Amniotic epithelial cell (primary cell): ENCODE results near the gene NAP1L1.
"Not testable (repeated sequence)": the region's sequence is repeated elsewhere in the genome, so short reads cannot be mapped to it uniquely, and the experiment has no call there.

ENCODE experiments used
- DNase-seq: peaks from one replicate; pipeline ENCODE4 v3.0.0-alpha.2; 2010; ENCODE audit warnings: low read depth

NAP1L1 gene

DNA sequence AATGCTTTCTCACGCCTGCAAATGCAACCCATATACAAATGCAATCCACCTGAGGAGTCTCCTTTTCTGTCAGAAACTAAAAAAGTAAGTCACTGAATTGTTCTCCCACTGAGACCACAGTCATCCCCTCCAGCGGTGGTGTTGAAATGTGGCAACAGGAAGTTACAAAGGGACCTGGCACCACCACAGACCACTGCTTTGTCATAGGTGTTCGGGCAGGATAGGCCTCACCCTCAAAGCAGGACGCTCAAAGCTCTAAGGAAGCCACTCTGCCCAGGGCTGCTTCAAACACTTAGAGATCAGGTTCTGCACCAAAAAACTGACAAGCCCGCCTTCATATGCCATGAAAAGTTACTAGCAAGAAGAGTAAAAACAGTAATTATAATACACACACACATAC is 64.2 kb downstream of the NAP1L1 start:
- peak; percentile 70 for DNase-seq

GRCh38 chr12:76018672-76019071 is 65.8 kb downstream of the NAP1L1 start:
- no peak for DNase-seq

DNA sequence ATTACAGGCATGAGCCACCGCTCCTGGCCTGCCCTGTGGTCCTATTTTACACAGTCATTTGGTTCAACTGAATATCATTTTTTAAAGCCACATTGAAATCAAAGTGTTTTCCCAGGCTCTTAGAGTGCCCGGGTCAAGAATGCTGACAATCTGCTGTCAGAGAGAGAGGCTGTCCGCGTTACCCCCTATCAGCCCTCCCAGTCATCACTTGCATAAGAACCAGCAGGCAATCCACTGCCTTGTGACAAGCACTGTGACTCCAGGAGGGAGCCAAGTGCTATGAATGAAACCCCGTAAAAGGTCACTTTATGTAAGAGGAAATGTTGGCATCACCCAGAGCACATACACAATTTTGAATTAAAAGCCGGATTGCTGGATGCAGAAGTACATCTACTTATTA is 66.4 kb downstream of the NAP1L1 start:
- peak; percentile 74 for DNase-seq

GRCh38 chr12:76014007-76014406 is 70.5 kb downstream of the NAP1L1 start:
- peak; percentile 73 for DNase-seq

DNA sequence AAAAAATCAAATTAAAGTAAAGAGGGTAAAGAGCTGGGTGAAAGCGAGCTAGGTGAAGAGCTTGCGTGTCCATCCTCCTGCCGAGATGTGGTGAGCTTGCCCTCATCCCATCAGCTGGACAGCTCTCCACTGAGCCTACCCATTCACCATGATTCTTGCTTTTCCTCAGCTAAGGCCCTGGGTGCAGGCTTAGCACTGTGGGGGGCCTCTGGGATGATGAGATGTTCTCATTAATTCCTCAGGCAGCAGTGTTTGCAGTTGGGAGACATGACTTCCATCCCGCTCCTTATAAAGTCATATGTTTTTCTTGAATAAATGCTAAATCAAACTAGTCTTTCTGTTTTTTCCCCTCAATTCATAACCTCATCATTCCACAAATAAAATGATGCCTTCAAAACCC is 70.9 kb downstream of the NAP1L1 start:
- DNase-seq: no peak

- DNase-seq: no peak
Observed at GRCh38 chr12:76012644-76013043, 71.8 kb downstream of the NAP1L1 start.

DNA sequence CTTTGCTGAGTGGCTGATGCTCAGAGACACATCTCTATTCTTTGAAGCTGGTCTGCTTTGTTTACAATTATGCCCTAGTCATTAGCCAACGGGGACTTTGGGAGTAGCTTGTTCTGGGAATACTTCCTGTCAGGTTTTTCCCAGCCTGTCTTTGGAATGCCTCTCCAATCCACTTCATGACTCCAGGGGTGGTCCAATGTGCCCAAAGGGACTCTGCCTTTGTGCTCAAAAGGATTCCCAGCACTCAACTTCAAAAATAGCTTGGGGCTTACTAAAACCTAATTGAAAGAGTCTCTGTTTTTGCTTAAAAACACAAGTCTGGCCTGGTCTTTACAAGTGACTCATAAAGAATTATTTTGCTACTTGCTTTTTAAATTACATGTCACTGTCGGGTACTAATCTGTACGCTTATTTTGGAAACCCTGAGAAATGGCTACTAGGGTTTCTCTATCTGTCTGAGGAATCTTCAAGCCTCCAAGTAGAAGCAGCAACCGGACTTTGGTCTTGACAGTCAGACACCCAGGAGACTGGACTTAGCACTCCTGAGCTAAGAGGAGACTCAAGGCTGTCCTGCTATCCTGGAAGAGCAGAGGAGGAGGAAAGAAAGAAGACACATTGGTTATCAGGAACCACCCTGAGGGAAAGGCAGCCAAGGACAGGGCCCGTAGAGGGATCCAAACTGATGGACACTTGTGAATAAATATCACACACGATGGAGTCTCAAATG is 73.6 kb downstream of the NAP1L1 start:
- DNase-seq: no peak

- DNase-seq: no peak
Observed at GRCh38 chr12:76008428-76008827, 76.1 kb downstream of the NAP1L1 start.

- DNase-seq: no peak
Observed at GRCh38 chr12:76007640-76008039, 76.8 kb downstream of the NAP1L1 start.

GRCh38 chr12:76006028-76006925 is 78.2 kb downstream of the NAP1L1 start:
- DNase-seq: no peak

DNA sequence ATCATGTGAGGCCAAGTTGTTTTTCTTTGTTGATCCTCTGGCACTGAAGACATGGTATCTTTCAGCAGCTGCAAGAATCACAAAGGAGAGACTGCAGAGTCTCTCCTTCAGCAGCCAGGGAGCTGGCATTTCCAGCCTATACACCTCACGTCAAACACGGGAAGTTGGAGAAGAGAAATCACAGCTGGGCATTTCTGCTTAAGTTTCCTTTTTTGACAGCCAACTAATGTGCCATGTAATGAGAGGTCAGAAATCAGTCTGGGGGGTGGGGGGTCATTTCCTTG is 81.2 kb downstream of the NAP1L1 start:
- no peak for DNase-seq

DNA sequence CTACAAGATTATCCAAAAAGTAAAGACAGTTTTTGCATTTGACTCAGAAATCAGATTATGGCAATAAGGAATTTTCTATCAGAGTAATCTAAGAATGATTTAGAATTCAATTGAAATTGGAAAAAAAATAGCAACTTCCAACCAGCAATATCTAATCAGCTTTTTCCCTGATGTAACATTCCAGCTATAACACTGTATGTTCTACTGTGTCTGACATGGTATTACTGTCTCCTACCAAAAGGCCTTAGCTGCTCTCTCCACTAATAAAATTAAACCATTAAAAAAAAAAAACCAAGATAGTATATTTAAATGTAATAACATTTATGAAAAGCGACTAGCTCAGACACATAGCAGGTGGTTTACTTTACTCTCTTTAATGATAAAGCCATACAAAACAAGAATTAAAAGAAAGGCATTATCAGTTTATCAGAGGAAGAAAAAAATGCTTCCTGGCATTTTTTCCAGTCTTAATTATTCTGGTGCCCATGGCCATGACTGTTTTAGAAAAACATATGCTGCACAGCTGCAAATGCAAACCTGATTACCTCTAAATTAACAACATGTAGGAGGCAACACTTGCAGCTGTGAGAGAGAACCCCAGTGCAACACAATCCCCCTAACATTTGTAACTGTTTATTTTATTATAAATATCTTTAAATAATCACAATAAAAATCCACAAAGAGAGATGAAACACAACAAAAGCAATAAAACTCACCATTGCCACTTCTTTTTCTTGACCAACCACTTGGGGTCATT is 81.7 kb downstream of the NAP1L1 start:
- no peak for DNase-seq

GRCh38 chr12:75998292-75999063 is 86.0 kb downstream of the NAP1L1 start:
- DNase-seq: peak; percentile 36

DNA sequence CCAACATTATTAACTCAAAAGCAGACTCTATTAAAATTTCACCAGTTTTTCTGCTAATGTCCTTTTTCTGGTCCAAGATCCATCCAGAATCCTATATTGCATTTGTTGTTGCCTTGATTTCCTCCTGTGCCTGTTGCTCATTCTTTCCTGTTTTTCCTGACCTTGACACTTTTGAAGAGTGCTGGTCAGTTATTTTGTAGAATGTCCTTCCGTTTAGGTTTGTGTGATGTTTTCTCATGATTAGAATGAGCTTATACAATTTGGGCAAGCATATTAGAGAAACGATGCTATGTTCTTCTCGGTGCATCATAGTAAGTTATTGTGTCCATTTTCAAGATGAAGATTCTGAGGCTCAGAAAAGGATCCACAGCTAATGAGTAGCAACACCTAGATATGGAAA is 86.8 kb downstream of the NAP1L1 start:
- no peak for DNase-seq

GRCh38 chr12:75996861-75997447 is 87.5 kb downstream of the NAP1L1 start:
- no peak for DNase-seq

- no peak for DNase-seq
Observed at GRCh38 chr12:75995691-75996090, 88.8 kb downstream of the NAP1L1 start.

DNA sequence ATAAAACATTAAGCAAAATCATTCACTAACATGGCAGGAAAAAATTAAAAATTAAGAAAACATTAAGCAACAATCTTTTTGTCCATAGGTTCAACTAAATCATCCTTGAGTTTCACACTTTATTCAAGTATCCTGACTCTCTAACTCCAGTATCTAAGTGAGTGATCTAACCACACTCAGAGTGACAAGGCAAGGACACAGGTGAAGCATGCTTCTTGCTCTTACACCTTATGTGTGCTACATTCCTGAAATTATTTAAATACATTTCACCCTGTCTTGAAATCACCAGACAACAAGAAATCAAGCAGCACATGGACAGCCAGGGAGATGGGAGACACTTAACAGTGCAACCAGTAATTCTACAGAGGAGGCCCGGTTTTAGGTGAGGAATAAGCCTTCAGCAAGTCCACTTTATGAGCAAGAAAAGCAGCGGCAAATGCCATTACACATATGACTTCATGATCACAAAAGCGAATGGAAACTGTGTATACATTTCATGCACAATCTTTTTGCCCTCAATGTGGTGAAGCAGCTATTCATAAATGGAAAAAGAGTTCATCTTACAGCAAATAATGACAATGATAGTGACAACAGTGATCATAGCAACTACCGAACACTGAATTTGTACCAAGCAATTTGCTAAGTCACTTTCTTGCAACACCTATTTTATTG is 90.3 kb downstream of the NAP1L1 start:
- DNase-seq: no peak

DNA sequence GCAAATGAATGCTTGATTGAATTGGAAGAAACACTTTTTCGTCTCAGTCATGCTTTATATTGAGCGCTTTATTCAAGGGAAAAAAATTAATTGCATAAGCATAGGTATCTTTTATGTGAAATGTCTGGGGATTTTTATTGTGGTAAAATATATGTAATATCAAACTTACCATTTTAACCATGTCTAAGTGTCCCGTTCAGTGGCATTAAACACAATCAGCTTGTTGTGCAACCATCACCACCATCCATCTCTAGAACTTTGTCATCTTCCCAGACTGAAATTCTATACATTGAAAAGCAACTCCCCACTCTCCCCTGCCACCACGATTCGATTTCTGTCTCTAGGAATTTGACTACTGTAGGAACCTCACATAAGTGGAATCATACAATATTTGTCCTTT is 92.7 kb downstream of the NAP1L1 start:
- no peak for DNase-seq

GRCh38 chr12:75990189-75990912 is 94.1 kb downstream of the NAP1L1 start:
- no peak for DNase-seq

DNA sequence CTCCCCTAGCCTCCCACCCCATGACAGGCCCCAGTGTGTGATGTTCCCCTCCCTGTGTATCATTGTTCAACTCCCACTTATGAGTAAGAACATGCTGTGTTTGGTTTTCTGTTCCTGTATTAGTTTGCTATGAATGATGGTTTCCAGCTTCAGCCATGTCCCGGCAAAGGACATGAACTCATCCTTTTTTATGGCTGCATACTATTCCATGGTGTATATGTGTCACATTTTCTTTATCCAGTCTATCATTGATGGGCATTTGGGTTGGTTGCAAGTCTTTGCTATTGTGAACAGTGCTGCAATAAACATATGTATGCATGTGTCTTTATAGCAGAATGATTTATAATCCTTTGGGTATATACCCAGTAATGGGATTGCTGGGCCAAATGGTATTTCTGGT is 96.8 kb downstream of the NAP1L1 start:
- not testable (repeated sequence) for DNase-seq
